K562 (cell line): ENCODE data around the gene PLBD1. TPM values are rescaled to one million over a fixed set of nuclear protein-coding genes. Genes with fewer than 3 reads are reported as not detected.

Experiments
- AFF1 ChIP-seq, 2 experiments: fragments of 450-650 bp; IDR thresholded peaks; 2 replicates each; pipeline ENCODE4 v1.6.1; 2018; ENCODE audit warnings: mild to moderate bottlenecking in 2 of 2, low read depth in 1 of 2; ENCODE audit not compliant: partially characterized antibody in 2 of 2
- ARID1B ChIP-seq: fragments of 450-650 bp; IDR thresholded peaks from 2 replicates; pipeline ENCODE4 v1.6.1; 2016; ENCODE audit warnings: antibody characterized with exemption, mild to moderate bottlenecking, inconsistent platforms
- BRCA1 ChIP-seq, 2 experiments: fragments of 450-650 bp in 1 of 2; sonication (generic) in 1 of 2; formaldehyde crosslinking in 1 of 2; IDR thresholded peaks; 2 replicates each; pipeline versions ENCODE4 v1.5.0 to v1.6.1; 2017 to 2020; ENCODE audit warnings: mild to moderate bottlenecking in 1 of 2, missing genetic modification reagents in 1 of 2
- CBFA2T2 ChIP-seq: fragments of 450-650 bp; conservative IDR thresholded peaks from 2 replicates; pipeline ENCODE4 v1.6.1; 2017; ENCODE audit warnings: mild to moderate bottlenecking
- MTA2 ChIP-seq: fragments of 450-650 bp; IDR thresholded peaks from 2 replicates; pipeline ENCODE4 v1.6.1; 2016; ENCODE audit warnings: low read depth
- NBN ChIP-seq: fragments of 450-650 bp; IDR thresholded peaks from 2 replicates; pipeline ENCODE4 v1.6.1; 2016; ENCODE audit warnings: low read depth, mild to moderate bottlenecking
- PCBP1 ChIP-seq: fragments of 200-400 bp; formaldehyde crosslinking; IDR thresholded peaks from 2 replicates; pipeline ENCODE4 v1.6.1; 2018; ENCODE audit warnings: mild to moderate bottlenecking, low read depth, low read length; ENCODE audit not compliant: poor library complexity, severe bottlenecking
- PCBP2 ChIP-seq: fragments of 200-400 bp; formaldehyde crosslinking; IDR thresholded peaks from 2 replicates; pipeline ENCODE4 v1.6.1; 2018; ENCODE audit warnings: low read length, low read depth, mild to moderate bottlenecking, moderate library complexity; ENCODE audit not compliant: poor library complexity, severe bottlenecking
- POLR2G ChIP-seq: fragments of 200-400 bp; formaldehyde crosslinking; IDR thresholded peaks from 2 replicates; pipeline ENCODE4 v1.6.1; 2017; ENCODE audit warnings: low read depth, mild to moderate bottlenecking, antibody characterized with exemption, low read length, moderate library complexity
- SAFB ChIP-seq: fragments of 200-400 bp; formaldehyde crosslinking; IDR thresholded peaks from 2 replicates; pipeline ENCODE4 v1.6.1; 2017; ENCODE audit warnings: low read depth, low read length, borderline replicate concordance
- SREBF1 ChIP-seq: fragments of 150-350 bp; IDR thresholded peaks from 2 replicates; pipeline ENCODE4 v1.6.1; 2014; ENCODE audit warnings: antibody characterized with exemption, low read depth, low read length, borderline replicate concordance
- TCF3 ChIP-seq: sonication (generic); formaldehyde crosslinking; IDR thresholded peaks from 2 replicates; pipeline ENCODE4 v1.4.0; 2020; ENCODE audit warnings: mild to moderate bottlenecking, missing genetic modification reagents
- TRIM24 ChIP-seq, 2 experiments: fragments of 450-650 bp; IDR thresholded peaks; 2 replicates each; pipeline ENCODE4 v1.6.1; 2016
- U2AF2 ChIP-seq: fragments of 200-400 bp; formaldehyde crosslinking; optimal IDR thresholded peaks from 2 replicates; pipeline ENCODE3; 2017; ENCODE audit warnings: low read depth, mild to moderate bottlenecking, low read length
- VEZF1 ChIP-seq: fragments of 200-800 bp; sonication (Bioruptor generic); IDR thresholded peaks from 2 replicates; pipeline ENCODE4 v1.6.1; 2017; ENCODE audit warnings: missing genetic modification characterization, missing compliant biosample characterization
- ZBTB2 ChIP-seq: fragments of 450-650 bp; IDR thresholded peaks from 2 replicates; pipeline ENCODE4 v1.6.1; 2016; ENCODE audit warnings: antibody characterized with exemption
- ZNF431 ChIP-seq: sonication (generic); formaldehyde crosslinking; IDR thresholded peaks from 2 replicates; pipeline ENCODE4 v1.8.0; 2022; ENCODE audit warnings: mild to moderate bottlenecking, missing genetic modification reagents
- ZNF511 ChIP-seq: sonication (generic); formaldehyde crosslinking; IDR thresholded peaks from 2 replicates; pipeline ENCODE4 v1.8.0; 2022; ENCODE audit warnings: mild to moderate bottlenecking, missing genetic modification reagents
- polyA plus RNA-seq, 8 experiments: library from polyadenylated mRNA; depleted of rRNA in 4 of 8; stranded (reverse) in 5 of 8; unstranded in 3 of 8; fragments of >200 nt; fragmentation: Nextera tagmentation in 2 of 8; fragmentation: Illumina TruSeq in 1 of 8; extraction: Ambion mirVana in 2 of 8; extraction: Trizol in 1 of 8; gene quantifications; 2 replicates each; pipeline versions ENCODE4 v1.2.1 to v1.2.3, GENCODE V29; 2011 to 2014; ENCODE audit warnings: inconsistent platforms in 1 of 8, missing spikeins in 1 of 8
- total RNA-seq, 7 experiments: library from RNA; depleted of rRNA in 6 of 7; stranded (reverse); fragments of >200 nt in 6 of 7; fragmentation: Illumina TruSeq in 2 of 7; extraction: Trizol in 2 of 7; gene quantifications; 2 replicates each; pipeline versions ENCODE4 v1.2.1 to v1.2.3, GENCODE V29; 2011 to 2021; ENCODE audit warnings: low replicate concordance in 1 of 7

The PLBD1 gene
- total and polyA plus RNA-seq, 9 of the 15 experiments (the other 6 are each of a cell fraction or from before 2014, with no cell fraction given), result 7.1 to 37.0 (median 20.6) TPM

- TF ChIP-seq AFF1 (IDR thresholded peaks at IDR 0.05; ENCODE audit: low read depth in 1 of 2, partially characterized antibody in 2 of 2) (no peak), U2AF2 (no peak), ZNF431 (no peak), PCBP2 (no peak), TRIM24 (IDR thresholded peaks at IDR 0.05) (peak in 1 of 2 experiments; percentile 30; a peak in 1 of 4 replicates), VEZF1 (no peak), MTA2 (no peak), ZNF511 (CRISPR knock-in tag) (no peak), SAFB (no peak), PCBP1 (no peak), ARID1B (no peak), POLR2G (no peak), TCF3 (peak; percentile 38; the same call in 1 of the 2 replicates), SREBF1 (no peak), BRCA1 (IDR thresholded peaks at IDR 0.05) (no peak), BRCA1 (CRISPR knock-in tag; IDR thresholded peaks at IDR 0.05) (no peak), CBFA2T2 (0 out of 2 replicates have a peak, but pooled peaks have one; percentile 8), NBN (no peak), ZBTB2 (no peak)
These were observed 61.8 kb downstream of the PLBD1 start (continued) for GRCh38 chr12:14505626-14506596.
